GM23338 (cell line): Measurements from ENCODE around the gene MYO5C. TPM values are rescaled to one million over a fixed set of nuclear protein-coding genes. Genes with fewer than 3 reads are reported as not detected.

Experiments
- ATAC-seq: fragments of 200-7000 bp; cut with Tn5 transposase; 3 replicates; pipeline ENCODE4 v1.9.1; 2020
- DNase-seq: peaks from one replicate; pipeline ENCODE4 v3.0.0-alpha.2; 2015; ENCODE audit warnings: low spot score
- H2AFZ ChIP-seq: fragments of 200-600 bp; sonication (generic); 2 replicates; pipeline ENCODE4 v1.8.0; 2016; ENCODE audit warnings: antibody characterized with exemption, mild to moderate bottlenecking, moderate library complexity
- H3F3A ChIP-seq: fragments of 200-600 bp; sonication (generic); replicated peaks from 2 replicates; pipeline ENCODE4 v1.8.0; 2017; ENCODE audit warnings: antibody characterized with exemption, mixed run types, low read depth
- H3K27ac ChIP-seq: fragments of 200-600 bp; sonication (generic); 2 replicates; pipeline ENCODE4 v1.6.1; 2016; ENCODE audit warnings: low read depth
- H3K27me3 ChIP-seq: fragments of 200-600 bp; sonication (generic); 2 replicates; pipeline ENCODE4 v1.8.0; 2016; ENCODE audit warnings: mild to moderate bottlenecking, mixed run types, moderate library complexity; ENCODE audit not compliant: insufficient read depth
- H3K36me3 ChIP-seq: fragments of 200-600 bp; sonication (generic); 2 replicates; pipeline ENCODE4 v1.8.0; 2016; ENCODE audit warnings: mild to moderate bottlenecking; ENCODE audit not compliant: insufficient read depth
- H3K4me1 ChIP-seq: fragments of 200-600 bp; sonication (generic); 2 replicates; pipeline ENCODE4 v1.8.0; 2016; ENCODE audit warnings: mild to moderate bottlenecking, moderate library complexity; ENCODE audit not compliant: insufficient read depth
- H3K4me2 ChIP-seq: fragments of 200-600 bp; sonication (generic); 2 replicates; pipeline ENCODE4 v1.7.1; 2017; ENCODE audit warnings: mixed run types
- H3K4me3 ChIP-seq: fragments of 200-600 bp; sonication (generic); 2 replicates; pipeline ENCODE4 v1.6.1; 2016; ENCODE audit warnings: mixed run types
- H3K79me2 ChIP-seq: fragments of 200-600 bp; sonication (generic); replicated peaks from 2 replicates; pipeline ENCODE4 v1.8.0; 2017; ENCODE audit warnings: mild to moderate bottlenecking; ENCODE audit not compliant: insufficient read depth
- H3K9me2 ChIP-seq: fragments of 200-600 bp; sonication (generic); 2 replicates; pipeline ENCODE4 v1.8.0; 2017; ENCODE audit not compliant: insufficient read depth
- H4K20me1 ChIP-seq: fragments of 200-600 bp; sonication (generic); replicated peaks from 2 replicates; pipeline ENCODE4 v1.8.0; 2017; ENCODE audit warnings: mild to moderate bottlenecking; ENCODE audit not compliant: insufficient read depth
- H3K27ac Mint-ChIP-seq: 2 replicates; pipeline ENCODE4 v1.8.0; 2020; ENCODE audit warnings: inconsistent platforms, mild to moderate bottlenecking, moderate library complexity, mixed read lengths
- H3K27me3 Mint-ChIP-seq: 3 replicates; pipeline ENCODE4 v1.8.0; 2022; ENCODE audit warnings: low read depth, mild to moderate bottlenecking, moderate library complexity, mixed read lengths, inconsistent platforms; ENCODE audit not compliant: insufficient read depth, poor library complexity
- H3K36me3 Mint-ChIP-seq: 3 replicates; pipeline ENCODE4 v1.8.0; 2021; ENCODE audit warnings: low read depth, mild to moderate bottlenecking, inconsistent platforms, moderate library complexity, mixed read lengths
- H3K4me1 Mint-ChIP-seq: 3 replicates; pipeline ENCODE4 v1.8.0; 2020; ENCODE audit warnings: mild to moderate bottlenecking, inconsistent platforms, mixed read lengths
- H3K4me3 Mint-ChIP-seq: 3 replicates; pipeline ENCODE4 v1.8.0; 2021; ENCODE audit warnings: moderate library complexity, mild to moderate bottlenecking, inconsistent platforms, mixed read lengths
- H3K9me3 Mint-ChIP-seq: 3 replicates; pipeline ENCODE4 v1.8.0; 2020; ENCODE audit warnings: moderate library complexity, mild to moderate bottlenecking, inconsistent platforms, mixed read lengths
- CREB1 ChIP-seq: fragments of 250-450 bp; sonication (Bioruptor Pico); IDR thresholded peaks from 2 replicates; pipeline ENCODE4 v1.5.0; 2020; ENCODE audit warnings: low read depth, mild to moderate bottlenecking, moderate library complexity
- EZH2 ChIP-seq: fragments of 200-600 bp; sonication (generic); IDR thresholded peaks from one replicate; pipeline ENCODE4 v1.8.0; 2017; ENCODE audit warnings: antibody characterized with exemption, mild to moderate bottlenecking, low read depth; ENCODE audit not compliant: unreplicated experiment
- EZH2phosphoT487 ChIP-seq: fragments of 200-600 bp; sonication (generic); IDR thresholded peaks from one replicate; pipeline ENCODE4 v1.8.1; 2018; ENCODE audit warnings: antibody characterized with exemption; ENCODE audit not compliant: unreplicated experiment
- JUNB ChIP-seq: IDR thresholded peaks from one replicate; pipeline ENCODE4 v1.6.1; 2016; ENCODE audit warnings: antibody characterized with exemption; ENCODE audit not compliant: unreplicated experiment
- NANOG ChIP-seq: IDR thresholded peaks from 2 replicates; pipeline ENCODE4 v1.6.1; 2016; ENCODE audit warnings: antibody characterized with exemption, borderline replicate concordance
- POLR2AphosphoS5 ChIP-seq: IDR thresholded peaks from 2 replicates; pipeline ENCODE4 v1.6.1; 2016; ENCODE audit warnings: antibody characterized with exemption, low read depth
- STAT1 ChIP-seq: IDR thresholded peaks from one replicate; pipeline ENCODE4 v1.6.1; 2016; ENCODE audit warnings: antibody characterized with exemption; ENCODE audit not compliant: unreplicated experiment
- ZNF114 ChIP-seq: fragments of 250-450 bp; sonication (Bioruptor Pico); IDR thresholded peaks from 2 replicates; pipeline ENCODE4 v1.5.0; 2020; ENCODE audit warnings: mild to moderate bottlenecking, moderate library complexity
- ZNF331 ChIP-seq: fragments of 250-450 bp; sonication (Bioruptor Pico); IDR thresholded peaks from 2 replicates; pipeline ENCODE4 v1.5.0; 2020; ENCODE audit warnings: low read depth, mild to moderate bottlenecking, moderate library complexity
- polyA plus RNA-seq: library from polyadenylated mRNA; unstranded; fragments of >200 nt; fragmentation: Nextera tagmentation; extraction: Ambion mirVana; gene quantifications from 2 replicates; pipeline ENCODE4 v1.2.1, GENCODE V29; 2016
- total RNA-seq: library from RNA; depleted of rRNA; stranded (reverse); fragments of >200 nt; shearing (Covaris generic); gene quantifications from 2 replicates; pipeline ENCODE4 v1.2.3, GENCODE V29; 2014
- TF ChIP-seq, protein P1 (sequence below): IDR thresholded peaks from 2 replicates; pipeline ENCODE4 v1.6.1; 2016; ENCODE audit warnings: antibody characterized with exemption
- TF ChIP-seq, protein P2 (sequence below): IDR thresholded peaks from one replicate; pipeline ENCODE4 v1.6.1; 2018; ENCODE audit warnings: antibody characterized with exemption; ENCODE audit not compliant: unreplicated experiment
- TF ChIP-seq, protein P3 (sequence below), 2 experiments: fragments of 200-600 bp in 1 of 2; sonication (generic) in 1 of 2; conservative IDR thresholded peaks; 2 replicates each; pipeline versions ENCODE4 v1.5.1 to v1.6.1; 2016 to 2017; ENCODE audit warnings: antibody characterized with exemption in 2 of 2, low read depth in 2 of 2, mild to moderate bottlenecking in 2 of 2, moderate library complexity in 1 of 2

Gene MYO5C
- total and polyA plus RNA-seq, 2 experiments from 2014 or later, result 7.9 to 28.8 TPM

DNA sequence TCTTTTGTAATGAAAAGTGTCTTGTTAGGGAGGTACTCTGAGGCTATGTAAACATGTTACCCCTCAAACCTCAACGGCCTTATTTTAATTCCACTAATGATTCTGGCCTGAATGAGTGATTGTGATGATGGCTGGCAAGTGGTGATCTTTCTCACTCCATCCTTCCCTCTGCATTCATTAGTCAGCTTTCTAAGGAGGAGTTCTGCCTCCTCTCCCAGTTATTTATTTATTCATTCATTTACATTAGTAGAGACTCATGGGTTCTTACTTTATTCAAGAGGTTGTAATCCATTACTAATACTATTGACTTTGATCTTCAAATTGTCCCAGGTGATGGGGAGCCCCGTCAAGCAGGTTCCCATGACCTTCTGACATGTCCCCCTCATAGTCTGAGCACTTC, 139.7 kb downstream of the MYO5C start:
- Histone ChIP-seq H3K27ac (no peak overlapping the region), H3K36me3 (no peaks in the 10 kb centered on the region), H3K4me2 (no peak overlapping the region), H3F3A (no peaks in the 10 kb centered on the region), H3K4me1 (no peaks in the 10 kb centered on the region), H2AFZ (no peak overlapping the region), H4K20me1 (peaks cover 2% of the 10 kb centered on the region; the same call in 1 of the 2 replicates), H3K9me2 (no peaks in the 10 kb centered on the region), H3K27me3 (no peaks in the 10 kb centered on the region), H3K4me3 (no peak overlapping the region), H3K79me2 (no peaks in the 10 kb centered on the region)
- Mint-ChIP-seq H3K4me3 (no peak overlapping the region), H3K27ac (no peak overlapping the region), H3K9me3 (no peaks in the 10 kb centered on the region), H3K4me1 (no peaks in the 10 kb centered on the region), H3K27me3 (peaks cover 3% of the 10 kb centered on the region), H3K36me3 (peaks cover 9% of the 10 kb centered on the region)
- ATAC-seq (no peak), DNase-seq (no peak)
- no peak for TF ChIP-seq EZH2

DNA sequence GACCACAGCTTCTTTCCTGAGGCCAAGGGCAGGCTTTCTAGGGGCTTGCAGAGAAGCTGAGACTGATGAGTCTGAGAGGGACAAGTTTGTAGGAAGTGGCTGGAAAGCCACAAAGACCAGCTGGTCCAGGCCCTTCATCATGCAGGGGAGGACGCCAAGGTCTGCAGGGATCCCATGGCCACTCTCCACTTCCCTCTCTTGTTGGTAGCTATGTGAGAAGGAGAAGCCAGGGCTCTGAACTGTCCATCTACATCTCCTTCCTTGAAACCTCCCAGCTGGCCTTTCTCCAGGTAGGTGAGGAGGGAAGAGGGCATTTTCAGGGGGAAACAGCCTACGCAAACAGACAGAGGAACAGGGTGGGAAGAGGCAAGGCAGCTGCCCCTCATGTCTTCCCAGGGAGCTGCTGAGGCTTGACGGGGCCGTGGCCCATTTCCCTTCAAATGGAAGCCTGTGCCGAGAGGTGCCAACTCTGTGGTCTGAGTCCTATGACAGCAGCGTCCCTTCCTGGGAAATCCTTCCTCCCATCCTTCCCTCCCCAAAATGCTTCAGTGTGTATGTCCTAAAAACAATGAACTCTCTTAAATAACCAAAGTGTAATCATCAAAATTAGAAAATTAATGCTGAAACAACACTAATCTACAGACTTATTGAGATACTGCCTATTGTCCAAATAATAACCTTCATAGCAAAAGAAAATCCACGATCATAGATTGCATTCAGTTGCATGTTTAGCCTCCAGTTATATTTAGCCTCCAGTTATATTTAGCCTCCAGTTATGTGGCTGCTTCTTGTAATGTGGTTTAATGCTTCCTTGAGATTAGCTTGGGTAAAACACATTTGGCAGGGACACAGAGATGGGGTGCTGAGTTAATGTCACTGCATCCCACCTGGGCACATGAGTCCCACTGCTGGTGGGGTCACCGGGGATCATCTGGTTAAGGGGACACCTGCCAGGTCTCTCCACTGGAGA, 140.4 kb downstream of the MYO5C start:
- peaks cover 7% of the 10 kb centered on the region for H3K36me3 Mint-ChIP-seq
- no peaks in the 10 kb centered on the region for H3K79me2 ChIP-seq
- ATAC-seq, result no peak

More for the DNA sequence above, 140.4 kb downstream of the MYO5C start:
- no peaks in the 10 kb centered on the region for H3K4me1 Mint-ChIP-seq
- Histone ChIP-seq H3K4me2 (no peak overlapping the region), H3K4me1 (no peaks in the 10 kb centered on the region), H3K27me3 (no peaks in the 10 kb centered on the region), H3K4me3 (no peak overlapping the region), H3K27ac (no peak overlapping the region), H4K20me1 (peaks cover 2% of the 10 kb centered on the region; the same call in 1 of the 2 replicates), H3K9me2 (no peaks in the 10 kb centered on the region), H3F3A (no peaks in the 10 kb centered on the region), H3K36me3 (no peaks in the 10 kb centered on the region), H2AFZ (no peak overlapping the region)
- no peak overlapping the region for H3K27ac Mint-ChIP-seq
- H3K9me3 Mint-ChIP-seq, result no peaks in the 10 kb centered on the region
- no peak overlapping the region for H3K4me3 Mint-ChIP-seq
- peaks cover 3% of the 10 kb centered on the region for H3K27me3 Mint-ChIP-seq
- no peak for DNase-seq
- TF ChIP-seq, protein P1, sequence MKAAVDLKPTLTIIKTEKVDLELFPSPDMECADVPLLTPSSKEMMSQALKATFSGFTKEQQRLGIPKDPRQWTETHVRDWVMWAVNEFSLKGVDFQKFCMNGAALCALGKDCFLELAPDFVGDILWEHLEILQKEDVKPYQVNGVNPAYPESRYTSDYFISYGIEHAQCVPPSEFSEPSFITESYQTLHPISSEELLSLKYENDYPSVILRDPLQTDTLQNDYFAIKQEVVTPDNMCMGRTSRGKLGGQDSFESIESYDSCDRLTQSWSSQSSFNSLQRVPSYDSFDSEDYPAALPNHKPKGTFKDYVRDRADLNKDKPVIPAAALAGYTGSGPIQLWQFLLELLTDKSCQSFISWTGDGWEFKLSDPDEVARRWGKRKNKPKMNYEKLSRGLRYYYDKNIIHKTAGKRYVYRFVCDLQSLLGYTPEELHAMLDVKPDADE, result no peak
- no peak for TF ChIP-seq POLR2AphosphoS5
- TF ChIP-seq, protein P2, sequence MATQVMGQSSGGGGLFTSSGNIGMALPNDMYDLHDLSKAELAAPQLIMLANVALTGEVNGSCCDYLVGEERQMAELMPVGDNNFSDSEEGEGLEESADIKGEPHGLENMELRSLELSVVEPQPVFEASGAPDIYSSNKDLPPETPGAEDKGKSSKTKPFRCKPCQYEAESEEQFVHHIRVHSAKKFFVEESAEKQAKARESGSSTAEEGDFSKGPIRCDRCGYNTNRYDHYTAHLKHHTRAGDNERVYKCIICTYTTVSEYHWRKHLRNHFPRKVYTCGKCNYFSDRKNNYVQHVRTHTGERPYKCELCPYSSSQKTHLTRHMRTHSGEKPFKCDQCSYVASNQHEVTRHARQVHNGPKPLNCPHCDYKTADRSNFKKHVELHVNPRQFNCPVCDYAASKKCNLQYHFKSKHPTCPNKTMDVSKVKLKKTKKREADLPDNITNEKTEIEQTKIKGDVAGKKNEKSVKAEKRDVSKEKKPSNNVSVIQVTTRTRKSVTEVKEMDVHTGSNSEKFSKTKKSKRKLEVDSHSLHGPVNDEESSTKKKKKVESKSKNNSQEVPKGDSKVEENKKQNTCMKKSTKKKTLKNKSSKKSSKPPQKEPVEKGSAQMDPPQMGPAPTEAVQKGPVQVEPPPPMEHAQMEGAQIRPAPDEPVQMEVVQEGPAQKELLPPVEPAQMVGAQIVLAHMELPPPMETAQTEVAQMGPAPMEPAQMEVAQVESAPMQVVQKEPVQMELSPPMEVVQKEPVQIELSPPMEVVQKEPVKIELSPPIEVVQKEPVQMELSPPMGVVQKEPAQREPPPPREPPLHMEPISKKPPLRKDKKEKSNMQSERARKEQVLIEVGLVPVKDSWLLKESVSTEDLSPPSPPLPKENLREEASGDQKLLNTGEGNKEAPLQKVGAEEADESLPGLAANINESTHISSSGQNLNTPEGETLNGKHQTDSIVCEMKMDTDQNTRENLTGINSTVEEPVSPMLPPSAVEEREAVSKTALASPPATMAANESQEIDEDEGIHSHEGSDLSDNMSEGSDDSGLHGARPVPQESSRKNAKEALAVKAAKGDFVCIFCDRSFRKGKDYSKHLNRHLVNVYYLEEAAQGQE, result no peak
- no peak for TF ChIP-seq EZH2phosphoT487
- TF ChIP-seq STAT1, result no peak
- TF ChIP-seq, protein P3, sequence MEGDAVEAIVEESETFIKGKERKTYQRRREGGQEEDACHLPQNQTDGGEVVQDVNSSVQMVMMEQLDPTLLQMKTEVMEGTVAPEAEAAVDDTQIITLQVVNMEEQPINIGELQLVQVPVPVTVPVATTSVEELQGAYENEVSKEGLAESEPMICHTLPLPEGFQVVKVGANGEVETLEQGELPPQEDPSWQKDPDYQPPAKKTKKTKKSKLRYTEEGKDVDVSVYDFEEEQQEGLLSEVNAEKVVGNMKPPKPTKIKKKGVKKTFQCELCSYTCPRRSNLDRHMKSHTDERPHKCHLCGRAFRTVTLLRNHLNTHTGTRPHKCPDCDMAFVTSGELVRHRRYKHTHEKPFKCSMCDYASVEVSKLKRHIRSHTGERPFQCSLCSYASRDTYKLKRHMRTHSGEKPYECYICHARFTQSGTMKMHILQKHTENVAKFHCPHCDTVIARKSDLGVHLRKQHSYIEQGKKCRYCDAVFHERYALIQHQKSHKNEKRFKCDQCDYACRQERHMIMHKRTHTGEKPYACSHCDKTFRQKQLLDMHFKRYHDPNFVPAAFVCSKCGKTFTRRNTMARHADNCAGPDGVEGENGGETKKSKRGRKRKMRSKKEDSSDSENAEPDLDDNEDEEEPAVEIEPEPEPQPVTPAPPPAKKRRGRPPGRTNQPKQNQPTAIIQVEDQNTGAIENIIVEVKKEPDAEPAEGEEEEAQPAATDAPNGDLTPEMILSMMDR (conservative IDR thresholded peaks at IDR 0.05; ENCODE audit: low read depth in 2 of 2), result no peak
- TF ChIP-seq ZNF331 (CRISPR knock-in tag), result no peak
- no peak for TF ChIP-seq NANOG
- TF ChIP-seq CREB1 (CRISPR knock-in tag), result no peak
- TF ChIP-seq ZNF114, result no peak
- TF ChIP-seq JUNB, result no peak
